ENCODE measurements around the gene DPM2.

DNA sequence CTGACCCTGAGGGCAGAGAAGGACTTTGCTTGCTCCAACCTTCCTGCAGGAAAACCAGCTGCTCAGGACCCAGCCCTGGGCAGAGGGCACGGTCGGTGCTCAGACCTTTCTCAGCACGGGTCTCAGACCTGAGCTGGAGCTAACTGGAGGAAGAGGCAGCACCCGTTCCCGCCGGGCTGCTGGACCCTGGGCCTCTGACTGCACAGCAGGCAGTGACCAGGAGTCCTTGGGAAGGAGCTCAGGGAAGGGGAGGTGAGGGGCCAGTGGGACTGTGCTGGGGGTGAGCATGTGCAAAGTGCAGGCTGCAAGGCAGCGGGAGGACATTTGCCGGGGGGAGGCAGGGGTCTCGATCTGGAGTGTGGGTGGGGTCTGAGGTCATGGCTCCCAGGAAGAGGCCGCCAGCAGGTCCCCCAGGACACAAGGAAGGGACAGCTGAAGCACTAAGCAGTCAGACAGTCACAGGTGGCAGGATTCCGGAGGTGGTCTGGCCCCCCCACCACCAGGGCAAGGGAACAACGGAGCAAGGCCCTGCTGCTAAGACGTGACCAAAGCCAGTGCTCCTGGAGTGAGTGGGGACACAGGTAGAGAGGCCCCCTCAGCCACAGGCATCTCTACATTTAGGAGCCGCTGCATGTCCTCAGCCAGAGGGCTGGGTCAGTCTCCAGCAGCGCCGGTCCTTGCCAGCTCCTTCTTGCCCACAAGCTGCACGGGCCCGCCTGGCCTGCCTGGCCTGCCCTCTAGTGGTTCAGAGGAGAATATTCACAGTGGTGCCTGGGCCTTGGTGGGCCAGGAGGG lies 4.8 kb upstream of the DPM2 start:
- TF ChIP-seq POLR2A (IDR thresholded peaks at IDR 0.05; ENCODE audit: low read depth, low read length) = no peak
- 0 out of 2 replicates have a peak, but pooled peaks have one; percentile 4 for TF ChIP-seq POLR2AphosphoS5 (IDR thresholded peaks at IDR 0.05; ENCODE audit: low read depth, low read length)
- TF ChIP-seq TAF1 (IDR thresholded peaks at IDR 0.05; ENCODE audit: borderline replicate concordance, low read depth, low read length) = no peak
